RWPE2 (cell line): ENCODE data around the gene CRKL.

Experiments
- ATAC-seq: fragments of 200-7000 bp; cut with Tn5 transposase; 3 replicates; pipeline ENCODE4 v1.9.1; 2021; ENCODE audit warnings: low read depth
- DNase-seq: peaks from one replicate; pipeline ENCODE4 v3.0.0-alpha.2; 2020; ENCODE audit warnings: low spot score
- H3K27ac ChIP-seq: fragments of 450-650 bp; 2 replicates; pipeline ENCODE4 v1.5.1; 2017; ENCODE audit warnings: mild to moderate bottlenecking; ENCODE audit not compliant: poor library complexity, severe bottlenecking
- H3K27me3 ChIP-seq: fragments of 250-450 bp; sonication (Bioruptor Pico); 2 replicates; pipeline ENCODE4 v1.5.1; 2021; ENCODE audit warnings: mild to moderate bottlenecking, moderate library complexity; ENCODE audit not compliant: insufficient read depth, poor library complexity, severe bottlenecking
- H3K36me3 ChIP-seq: fragments of 250-450 bp; sonication (Bioruptor Pico); 2 replicates; pipeline ENCODE4 v1.5.1; 2020; ENCODE audit warnings: low read depth, mild to moderate bottlenecking, moderate library complexity
- H3K4me1 ChIP-seq: fragments of 250-450 bp; sonication (Bioruptor Pico); 2 replicates; pipeline ENCODE4 v1.5.1; 2021; ENCODE audit warnings: mild to moderate bottlenecking, moderate library complexity; ENCODE audit not compliant: insufficient read depth, poor library complexity, severe bottlenecking
- H3K4me3 ChIP-seq: fragments of 250-450 bp; sonication (Bioruptor Pico); 2 replicates; pipeline ENCODE4 v1.5.1; 2021; ENCODE audit warnings: mild to moderate bottlenecking, moderate library complexity; ENCODE audit not compliant: severe bottlenecking
- H3K9me3 ChIP-seq: fragments of 250-450 bp; sonication (Bioruptor Pico); 2 replicates; pipeline ENCODE4 v1.5.1; 2021; ENCODE audit warnings: mild to moderate bottlenecking, moderate library complexity; ENCODE audit not compliant: severe bottlenecking
- CTCF ChIP-seq: fragments of 450-650 bp; IDR thresholded peaks from one replicate; pipeline ENCODE4 v1.5.1; 2017; ENCODE audit warnings: mild to moderate bottlenecking, moderate library complexity; ENCODE audit not compliant: poor library complexity, severe bottlenecking

The CRKL gene

GRCh38 chr22:20992056-20992442 lies 74.8 kb downstream of the CRKL start:
- no peak for ATAC-seq
- H3K36me3 ChIP-seq = peaks cover 26% of the 10 kb centered on the region

GRCh38 chr22:20992456-20993303 lies 75.5 kb downstream of the CRKL start:
- no peak for DNase-seq

More at GRCh38 chr22:20992056-20992442, 74.8 kb downstream of the CRKL start:
- no peaks in the 10 kb centered on the region for H3K9me3 ChIP-seq
- TF ChIP-seq CTCF = no peak
- no peak for DNase-seq
- H3K4me1 ChIP-seq = no peaks in the 10 kb centered on the region
- no peak overlapping the region for H3K4me3 ChIP-seq
- no peaks in the 10 kb centered on the region for H3K27me3 ChIP-seq
- no peak overlapping the region for H3K27ac ChIP-seq

GRCh38 chr22:20993304-20994127 lies 76.3 kb downstream of the CRKL start:
- peaks cover 23% of the 10 kb centered on the region; the same call in 1 of the 2 replicates for H3K36me3 ChIP-seq
- no peak for TF ChIP-seq CTCF
- DNase-seq (no peak), ATAC-seq (no peak)
- no peaks in the 10 kb centered on the region for H3K4me1 ChIP-seq
- no peaks in the 10 kb centered on the region for H3K9me3 ChIP-seq
- no peak overlapping the region for H3K4me3 ChIP-seq
- no peaks in the 10 kb centered on the region for H3K27me3 ChIP-seq
- H3K27ac ChIP-seq = no peak overlapping the region

More at GRCh38 chr22:20992456-20993303, 75.5 kb downstream of the CRKL start:
- H3K36me3 ChIP-seq = peaks cover 24% of the 10 kb centered on the region
- no peak for TF ChIP-seq CTCF
- no peaks in the 10 kb centered on the region for H3K4me1 ChIP-seq
- H3K27ac ChIP-seq = no peak overlapping the region
- no peaks in the 10 kb centered on the region for H3K27me3 ChIP-seq
- no peaks in the 10 kb centered on the region for H3K9me3 ChIP-seq
- no peak for ATAC-seq
- no peak overlapping the region for H3K4me3 ChIP-seq

- peaks cover 26% of the 10 kb centered on the region for H3K36me3 ChIP-seq
These were observed 77.1 kb downstream of the CRKL start for GRCh38 chr22:20994128-20994901.

More at GRCh38 chr22:20994128-20994901, 77.1 kb downstream of the CRKL start:
- H3K9me3 ChIP-seq = no peaks in the 10 kb centered on the region
- no peak for TF ChIP-seq CTCF
- ATAC-seq (no peak), DNase-seq (no peak)
- H3K27ac ChIP-seq = no peak overlapping the region
- no peak overlapping the region for H3K4me3 ChIP-seq
- H3K27me3 ChIP-seq = no peaks in the 10 kb centered on the region
- no peaks in the 10 kb centered on the region for H3K4me1 ChIP-seq
